Right cardiac atrium (tissue), 5 donors: ENCODE data around the gene NRP2. TPM values are rescaled to one million over a fixed set of nuclear protein-coding genes. Genes with fewer than 3 reads are reported as not detected.

Experiments used
- ATAC-seq, 2 donors: fragments of 200-7000 bp; cut with Tn5 transposase; one replicate each; pipeline versions ENCODE4 v1.8.0 to v1.9.1; 2020; ENCODE audit warnings: moderate library complexity in 2 of 2, mild to moderate bottlenecking in 1 of 2
- DNase-seq, 3 donors: peaks; one replicate each; pipeline ENCODE4 v3.0.0-alpha.2; 2020
- H3K27ac ChIP-seq: one replicate; pipeline ENCODE4 v1.5.1; 2013; ENCODE audit warnings: mild to moderate bottlenecking, low read length, control low read depth, moderate library complexity
- H3K27me3 ChIP-seq: one replicate; pipeline ENCODE4 v1.6.1; 2013; ENCODE audit not compliant: control insufficient read depth, insufficient read depth
- H3K4me1 ChIP-seq: one replicate; pipeline ENCODE4 v1.6.1; 2013; ENCODE audit warnings: low read length; ENCODE audit not compliant: control insufficient read depth, insufficient read depth
- H3K4me3 ChIP-seq: one replicate; pipeline ENCODE4 v1.5.1; 2013; ENCODE audit warnings: low read length, control low read depth
- H3K9me3 ChIP-seq: one replicate; pipeline ENCODE4 v1.6.1; 2013; ENCODE audit warnings: low read length; ENCODE audit not compliant: control insufficient read depth
- WGBS: extraction: QIAGEN DNeasy Blood & Tissue Kit; methylation state at CpG from one replicate; pipeline ENCODE4 v1.1.7; 2013; 5-methylcytosine and 5-hydroxymethylcytosine counted together
- intact Hi-C, 4 donors: fragments of 100-400 bp; cut with DNase I; formaldehyde crosslinking; loops; one replicate each; pipeline versions ENCODE4 v1.11.0 to v1.14.0; 2022 to 2023
- polyA plus RNA-seq: library from polyadenylated mRNA; stranded (reverse); fragments of 200-250 nt; gene quantifications from one replicate; pipeline ENCODE4 v1.2.3, GENCODE V29; 2013
- total RNA-seq, 4 donors: library from RNA; stranded (reverse); fragmentation: NEBNext Ultra II Directional; extraction: Animal tissue kit (Norgen Biotek cat#: 25700); gene quantifications; one replicate each; pipeline ENCODE4 v1.2.1, GENCODE V29; 2021
- donor health status: healthy with polysubstance abuse.
- donor health status: DM: no; HTN: yes; CAD: no.
- donor health status: DM: no; HTN: no; CAD: no.
- donor health status: DM: no; HTN: yes; CAD: no; lungs with severe emphysema.
- donor health status: DM: yes; HTN: yes; CAD: no.

NRP2 gene
- total and polyA plus RNA-seq, 5 donors = 5.7 to 11.1 (median 9.5) TPM

DNA sequence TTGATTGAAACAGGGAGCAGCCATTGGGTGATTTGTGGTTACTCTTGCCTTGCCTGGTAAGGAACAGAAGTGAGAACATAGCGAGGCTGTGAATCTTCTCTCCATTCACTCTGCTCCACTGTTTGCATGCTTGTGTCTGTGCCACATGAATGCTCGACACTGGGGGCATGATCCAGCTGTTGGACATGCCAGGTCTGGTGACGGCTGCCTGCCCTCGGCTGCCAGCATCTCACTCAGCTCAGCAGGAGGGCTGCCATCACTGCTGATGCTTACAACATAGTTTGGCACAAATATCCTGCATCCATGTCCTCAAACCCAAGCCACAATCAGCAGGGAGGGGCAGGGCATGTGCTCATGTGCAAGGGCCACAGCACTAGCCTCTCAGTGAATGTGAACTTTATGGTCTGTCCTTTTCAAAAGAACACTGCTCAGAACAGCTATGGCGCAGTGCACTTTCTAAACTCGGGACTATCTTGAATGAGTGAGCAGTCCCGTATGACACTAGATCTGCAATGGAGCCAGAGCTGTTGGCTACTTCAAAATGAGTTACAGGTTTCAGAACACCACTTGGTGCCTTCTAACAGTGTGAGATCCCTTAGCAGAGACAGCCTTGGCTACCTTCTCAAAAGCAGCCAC is 126.3 kb downstream of the NRP2 start:
- peak in 2 of 3 donors; percentile 24 to 58 for DNase-seq
- peak in 1 of 2 donors; percentile 34 for ATAC-seq
- no peak overlapping the region for H3K27ac ChIP-seq

DNA sequence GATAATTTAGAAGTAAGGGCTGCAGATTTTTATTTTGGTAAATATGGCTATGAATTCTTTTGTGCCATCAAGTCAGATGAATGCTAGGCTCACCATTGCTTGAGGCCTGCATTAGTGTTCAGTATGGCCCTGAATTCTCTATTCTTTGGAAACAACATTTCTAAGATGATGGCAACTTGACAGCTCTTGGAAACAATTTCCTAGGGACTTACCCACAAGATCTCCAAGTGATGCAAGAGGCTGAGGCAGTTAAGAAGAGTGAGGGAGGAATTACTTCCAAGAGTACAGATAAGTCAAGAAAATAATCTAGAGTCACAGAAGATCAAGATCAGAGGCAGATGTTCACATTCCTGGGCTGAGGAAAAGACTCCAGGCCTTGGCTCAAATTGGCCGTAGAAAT is 129.1 kb downstream of the NRP2 start:
- no peaks in the 10 kb centered on the region for H3K9me3 ChIP-seq
- no peak overlapping the region for H3K4me3 ChIP-seq
- no peaks in the 10 kb centered on the region for H3K4me1 ChIP-seq
- ATAC-seq (no peak), DNase-seq (no peak)
- intact Hi-C loops = no loop called here
- 85% methylated on average over 1 of the region's 1 CpG for WGBS
- no peaks in the 10 kb centered on the region for H3K27me3 ChIP-seq
- no peak overlapping the region for H3K27ac ChIP-seq

More for the DNA sequence above, 126.3 kb downstream of the NRP2 start:
- intact Hi-C loops = no loop called here
- Histone ChIP-seq H3K4me1 (no peaks in the 10 kb centered on the region), H3K27me3 (no peaks in the 10 kb centered on the region), H3K4me3 (no peak overlapping the region), H3K9me3 (no peaks in the 10 kb centered on the region)
- 71% methylated on average over 7 of the region's 7 CpGs for WGBS

DNA sequence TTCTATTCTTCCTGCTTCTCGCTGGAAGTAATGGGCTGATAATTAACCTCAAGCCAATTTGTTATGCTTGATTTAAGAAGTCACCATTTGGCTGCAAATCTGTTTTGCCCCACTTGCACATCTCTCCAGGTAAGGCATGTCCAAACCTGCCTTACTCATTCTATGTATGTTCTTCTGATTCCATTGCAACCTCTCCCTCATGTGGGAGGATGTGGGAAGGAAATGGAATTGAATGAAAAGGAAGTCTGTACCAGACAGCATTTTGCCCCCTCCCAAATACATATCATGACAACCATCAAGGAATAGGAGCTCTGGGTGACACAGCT is 131.7 kb downstream of the NRP2 start:
- DNase-seq (no peak), ATAC-seq (no peak)
- Histone ChIP-seq H3K9me3 (no peaks in the 10 kb centered on the region), H3K4me3 (no peak overlapping the region), H3K27me3 (peaks cover 2% of the 10 kb centered on the region), H3K4me1 (no peaks in the 10 kb centered on the region), H3K27ac (no peak overlapping the region)
- 81% methylated on average over 1 of the region's 1 CpG for WGBS
- intact Hi-C loops = no loop called here

DNA sequence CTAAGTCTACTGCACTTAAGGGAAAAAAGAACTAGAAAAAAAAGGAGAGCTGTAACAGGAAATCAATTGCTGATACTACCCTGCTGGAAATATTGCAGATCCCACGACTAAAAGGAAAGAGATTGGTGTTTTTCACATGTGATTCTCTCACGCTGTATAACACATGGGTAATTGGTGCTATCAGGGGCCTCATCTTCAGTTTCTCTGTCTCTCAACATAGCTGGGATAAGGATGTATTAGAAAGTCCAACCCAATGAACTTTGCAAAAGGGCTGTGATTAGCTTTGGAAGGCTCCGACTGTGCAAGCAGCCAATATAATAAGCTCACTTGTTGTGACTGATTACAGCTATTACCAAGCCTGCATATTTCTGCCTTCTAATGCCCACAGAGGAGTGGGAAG is 133.4 kb downstream of the NRP2 start:
- DNase-seq = no peak

DNA sequence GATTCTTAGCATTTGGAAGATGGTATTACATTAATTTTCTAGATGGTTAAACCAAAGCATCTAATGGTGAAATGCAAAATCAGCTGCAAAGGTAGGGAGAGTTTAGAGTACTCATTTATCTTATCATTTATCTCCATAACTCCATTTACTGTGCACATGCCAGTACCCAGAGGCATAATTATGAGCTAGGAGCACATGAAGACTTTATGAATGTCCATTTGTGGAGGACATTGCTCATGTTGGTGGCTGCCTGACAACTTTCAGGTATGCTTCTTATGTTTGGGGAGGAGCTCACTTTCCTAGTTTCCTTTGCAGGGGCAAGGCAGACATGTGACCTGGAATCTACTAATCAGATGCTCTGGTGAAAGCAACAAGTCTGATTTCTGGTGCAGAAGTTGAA is 134.0 kb downstream of the NRP2 start:
- H3K9me3 ChIP-seq = no peaks in the 10 kb centered on the region
- intact Hi-C loops = no loop called here
- DNase-seq (no peak), ATAC-seq (no peak)
- H3K4me1 ChIP-seq = no peaks in the 10 kb centered on the region
- peaks cover 2% of the 10 kb centered on the region for H3K27me3 ChIP-seq
- H3K4me3 ChIP-seq = no peak overlapping the region
- H3K27ac ChIP-seq = no peak overlapping the region

More for the DNA sequence above, 133.4 kb downstream of the NRP2 start:
- ATAC-seq = no peak
- whole genome bisulfite sequencing = 47% methylated on average over 3 of the region's 3 CpGs
- peaks cover 2% of the 10 kb centered on the region for H3K27me3 ChIP-seq
- H3K27ac ChIP-seq = no peak overlapping the region
- intact Hi-C loops = no loop called here
- no peaks in the 10 kb centered on the region for H3K4me1 ChIP-seq
- no peaks in the 10 kb centered on the region for H3K9me3 ChIP-seq
- H3K4me3 ChIP-seq = no peak overlapping the region

DNA sequence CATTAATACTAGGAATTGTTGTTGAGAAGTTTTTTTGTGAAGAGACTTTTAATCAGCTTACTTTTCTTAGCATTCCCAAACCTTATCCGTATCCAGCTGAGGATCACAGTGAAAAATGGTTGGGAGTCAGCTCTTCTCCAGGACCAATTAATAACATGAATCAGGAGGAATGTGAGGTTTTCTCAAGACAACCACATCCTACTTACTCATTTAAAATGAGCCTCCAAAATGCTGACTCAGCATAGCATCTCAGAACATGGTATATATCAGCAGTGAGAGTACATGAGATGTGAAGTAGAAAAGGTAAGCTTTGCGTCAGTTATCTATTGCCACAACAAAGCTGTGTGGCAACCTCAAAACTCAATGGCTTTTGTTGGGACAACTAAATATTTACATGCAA is 140.3 kb downstream of the NRP2 start:
- Histone ChIP-seq H3K9me3 (no peaks in the 10 kb centered on the region), H3K4me3 (no peak overlapping the region), H3K27me3 (no peaks in the 10 kb centered on the region), H3K4me1 (no peaks in the 10 kb centered on the region), H3K27ac (no peak overlapping the region)
- WGBS = 98% methylated on average over 2 of the region's 2 CpGs
- ATAC-seq (no peak), DNase-seq (no peak)
- intact Hi-C loops = no loop called here

DNA sequence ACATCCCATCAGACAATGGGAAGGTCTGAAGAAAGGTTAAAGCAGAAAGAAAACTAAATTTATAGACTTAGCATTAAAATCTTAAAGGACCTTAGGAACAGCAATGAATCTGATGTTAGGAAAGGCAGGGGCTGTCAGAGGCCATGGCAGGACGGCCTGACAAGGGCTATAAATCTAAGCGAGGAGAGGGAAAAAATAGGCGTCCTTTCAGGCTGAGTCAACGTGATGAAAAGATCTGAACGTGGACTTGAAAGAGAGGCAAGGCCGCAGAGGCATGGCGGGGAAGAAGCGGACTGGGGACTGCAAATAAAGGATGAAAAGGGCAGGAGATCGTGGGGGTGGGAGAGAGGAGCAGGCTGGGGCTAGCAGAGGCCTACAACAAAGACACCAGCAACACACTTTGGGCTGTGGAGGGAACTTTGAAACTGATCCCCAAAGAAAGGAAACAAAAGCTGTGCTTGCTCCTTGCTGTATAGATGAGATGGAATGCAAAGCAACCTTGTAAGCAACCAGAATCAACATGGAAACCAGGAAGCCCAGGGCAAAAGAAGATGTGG is 145.6 kb downstream of the NRP2 start:
- no peak for DNase-seq
- WGBS = 91% methylated on average over 9 of the region's 9 CpGs
- Histone ChIP-seq H3K9me3 (no peaks in the 10 kb centered on the region), H3K27ac (no peak overlapping the region), H3K27me3 (no peaks in the 10 kb centered on the region), H3K4me3 (no peak overlapping the region), H3K4me1 (no peaks in the 10 kb centered on the region)
- intact Hi-C loops = no loop called here
- no peak for ATAC-seq

DNA sequence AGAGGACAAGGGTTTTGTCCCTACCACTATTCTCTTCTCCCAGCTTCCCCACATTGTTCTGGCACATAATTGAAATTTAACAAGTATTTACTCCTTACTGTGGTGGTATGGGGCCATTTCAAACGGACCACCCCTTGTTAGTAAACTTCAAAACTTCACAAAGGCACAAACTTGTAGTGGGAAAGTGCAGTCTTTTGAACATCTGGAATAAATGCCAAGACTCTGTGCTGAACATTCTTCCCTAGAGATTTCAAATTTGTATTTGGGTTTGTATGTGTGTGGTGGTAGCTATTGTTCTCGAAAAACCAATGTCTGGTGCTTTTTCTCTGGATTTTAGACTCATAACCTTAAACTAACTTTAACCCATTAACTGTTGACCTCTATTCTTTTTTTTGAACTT is 151.6 kb downstream of the NRP2 start:
- H3K27ac ChIP-seq = no peak overlapping the region
- no peak for ATAC-seq
- DNase-seq = no peak
- no peaks in the 10 kb centered on the region for H3K4me1 ChIP-seq
- intact Hi-C loops = no loop called here
- no peak overlapping the region for H3K4me3 ChIP-seq
- WGBS = 45% methylated on average over 2 of the region's 2 CpGs
- no peaks in the 10 kb centered on the region for H3K27me3 ChIP-seq
- no peaks in the 10 kb centered on the region for H3K9me3 ChIP-seq

DNA sequence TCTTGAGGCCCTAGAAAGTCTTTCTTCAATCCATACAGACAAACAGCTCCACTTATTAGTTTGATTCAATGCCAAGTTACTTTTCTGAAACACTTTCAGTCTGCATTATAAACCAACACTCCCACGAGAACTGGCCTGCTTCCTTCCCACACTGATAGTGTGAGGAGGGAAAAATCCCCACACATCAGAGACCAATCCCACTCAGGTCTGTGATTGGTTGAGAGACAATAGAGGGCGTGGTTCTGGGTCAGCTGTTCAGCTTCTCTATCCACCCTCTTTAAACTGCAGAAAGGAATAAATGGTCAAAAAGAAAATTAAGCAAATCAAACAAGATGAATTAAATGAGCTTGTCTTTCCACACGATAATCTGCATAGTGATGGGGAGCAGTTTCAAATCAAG is 152.5 kb downstream of the NRP2 start:
- Histone ChIP-seq H3K27me3 (no peaks in the 10 kb centered on the region), H3K9me3 (no peaks in the 10 kb centered on the region), H3K4me3 (no peak overlapping the region), H3K27ac (no peak overlapping the region), H3K4me1 (no peaks in the 10 kb centered on the region)
- no peak for DNase-seq
- intact Hi-C loops = no loop called here
- 42% methylated on average over 3 of the region's 3 CpGs for WGBS
- peak; percentile 77 for ATAC-seq

DNA sequence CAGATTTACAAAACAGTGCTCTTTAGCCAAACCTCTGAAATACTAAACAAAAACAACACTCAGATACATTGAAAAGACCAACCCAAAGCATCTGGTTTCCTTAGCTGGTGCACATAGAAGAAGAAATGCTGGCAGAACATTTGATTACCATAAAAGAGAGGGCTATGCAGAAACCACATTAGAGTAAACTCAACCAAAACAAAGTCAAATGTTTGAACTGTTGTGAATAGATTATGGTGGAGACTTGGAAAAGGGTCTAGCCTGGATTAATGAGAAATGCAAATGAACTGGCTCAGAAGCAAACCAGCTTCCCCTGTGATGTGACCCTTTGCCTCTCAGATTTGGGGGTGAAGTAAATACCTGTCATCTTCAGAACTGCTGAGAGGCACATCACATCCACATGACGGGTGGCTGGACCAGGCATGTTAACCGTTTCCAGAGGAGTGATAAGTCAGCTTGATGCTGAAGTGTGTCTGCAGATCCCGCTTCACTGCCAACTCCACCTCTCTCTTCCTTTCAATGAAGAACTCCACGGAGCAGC is 153.0 kb downstream of the NRP2 start:
- DNase-seq = no peak
- H3K4me1 ChIP-seq = no peaks in the 10 kb centered on the region
- no peak overlapping the region for H3K4me3 ChIP-seq
- H3K27ac ChIP-seq = no peak overlapping the region
- whole genome bisulfite sequencing = 39% methylated on average over 4 of the region's 4 CpGs
- no peaks in the 10 kb centered on the region for H3K27me3 ChIP-seq
- intact Hi-C loops = no loop called here
- no peak for ATAC-seq
- no peaks in the 10 kb centered on the region for H3K9me3 ChIP-seq

DNA sequence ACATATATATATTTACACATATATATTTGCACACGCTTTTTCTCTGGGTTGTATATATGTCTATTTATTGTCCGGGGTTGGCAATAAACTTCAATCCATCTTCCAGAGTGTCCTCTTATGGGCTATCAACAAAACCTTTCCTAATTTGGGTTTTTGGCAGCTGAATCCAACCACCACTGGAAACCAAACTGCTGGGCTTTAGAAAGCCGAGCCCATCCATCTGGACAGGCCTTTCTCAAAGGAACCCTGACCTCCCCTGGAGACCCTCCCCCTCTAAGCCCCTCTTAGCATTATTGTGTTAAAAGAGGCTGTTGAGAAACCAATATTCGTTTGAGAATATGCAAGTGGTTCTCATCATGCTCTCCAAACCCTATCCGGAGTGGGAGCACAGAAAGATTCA is 153.6 kb downstream of the NRP2 start:
- H3K4me1 ChIP-seq = no peaks in the 10 kb centered on the region
- ATAC-seq = no peak
- H3K9me3 ChIP-seq = no peaks in the 10 kb centered on the region
- intact Hi-C loops = no loop called here
- no peak overlapping the region for H3K27ac ChIP-seq
- no peak overlapping the region for H3K4me3 ChIP-seq
- 55% methylated on average over 5 of the region's 5 CpGs for WGBS
- DNase-seq = no peak
- no peaks in the 10 kb centered on the region for H3K27me3 ChIP-seq
